GM18517 (cell line): Measurements from ENCODE around the gene GNE.
"Not testable (repeated sequence)": the region's sequence is repeated elsewhere in the genome, so short reads cannot be mapped to it uniquely, and the experiment has no call there.

Source experiments
- ATAC-seq: cut with Tn5 transposase; IDR thresholded peaks from one replicate; pipeline ENCODE4 v1.9.1; 2021; ENCODE audit warnings: mild to moderate bottlenecking, moderate library complexity; ENCODE audit not compliant: unreplicated experiment

The GNE gene

DNA sequence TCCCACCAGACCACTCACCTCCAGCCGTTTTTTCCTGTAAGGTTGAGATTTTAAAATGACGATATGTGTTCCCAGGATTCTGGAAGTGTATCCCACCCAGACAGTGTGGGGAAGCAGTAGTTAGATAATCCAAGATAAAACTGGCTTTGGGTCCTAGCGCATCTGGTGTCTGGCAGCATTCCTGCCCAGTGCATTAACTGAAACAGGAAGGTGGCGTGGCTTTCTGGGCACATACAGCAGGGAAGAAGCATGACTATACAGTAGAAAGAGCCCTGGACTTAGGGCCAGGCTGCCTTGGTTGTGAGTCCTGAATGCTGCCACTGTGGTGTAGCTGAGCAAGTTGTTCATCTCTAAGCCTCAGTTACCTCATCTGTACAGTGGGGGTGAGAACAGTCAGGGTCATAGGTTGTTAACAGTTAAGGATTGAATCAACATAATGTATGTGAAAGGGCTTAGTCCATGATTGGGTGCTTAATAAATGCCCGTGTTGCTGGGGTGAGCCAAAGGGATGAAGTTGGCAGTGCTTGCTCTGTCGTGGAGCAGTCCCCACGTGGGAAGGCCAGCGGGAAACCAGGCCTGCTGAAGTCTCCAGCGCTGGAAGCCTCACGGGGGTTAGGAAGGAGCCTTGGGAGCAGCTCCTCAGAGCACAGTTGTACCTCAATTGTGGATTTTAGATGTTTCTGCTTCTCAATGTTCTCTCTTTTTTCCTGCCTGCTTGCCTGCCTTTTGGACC is 49.6 kb downstream of the GNE start:
- ATAC-seq = no peak

DNA sequence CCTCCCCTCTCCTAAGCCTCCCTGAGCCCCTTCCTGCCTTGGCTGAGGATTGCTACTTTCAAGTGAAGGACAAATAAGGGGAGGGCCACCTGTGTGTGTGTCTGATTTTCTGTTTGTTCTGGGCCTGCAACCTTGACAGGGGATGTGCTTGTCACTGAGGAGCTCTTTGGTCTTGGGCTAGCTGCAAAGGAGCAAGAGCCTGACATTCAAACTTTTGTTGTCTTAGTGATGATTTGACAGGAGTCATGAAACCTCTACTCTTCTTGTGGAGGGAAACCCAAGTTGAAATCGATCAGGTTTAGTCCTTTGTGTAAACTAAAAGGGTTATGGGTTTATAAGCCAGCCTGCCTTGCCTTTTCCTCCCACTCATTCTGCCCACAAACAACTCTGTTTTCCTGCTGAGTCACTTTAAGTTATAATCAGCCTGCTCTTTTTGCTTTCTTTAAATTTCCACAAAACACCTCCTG is 50.7 kb downstream of the GNE start:
- ATAC-seq = no peak

DNA sequence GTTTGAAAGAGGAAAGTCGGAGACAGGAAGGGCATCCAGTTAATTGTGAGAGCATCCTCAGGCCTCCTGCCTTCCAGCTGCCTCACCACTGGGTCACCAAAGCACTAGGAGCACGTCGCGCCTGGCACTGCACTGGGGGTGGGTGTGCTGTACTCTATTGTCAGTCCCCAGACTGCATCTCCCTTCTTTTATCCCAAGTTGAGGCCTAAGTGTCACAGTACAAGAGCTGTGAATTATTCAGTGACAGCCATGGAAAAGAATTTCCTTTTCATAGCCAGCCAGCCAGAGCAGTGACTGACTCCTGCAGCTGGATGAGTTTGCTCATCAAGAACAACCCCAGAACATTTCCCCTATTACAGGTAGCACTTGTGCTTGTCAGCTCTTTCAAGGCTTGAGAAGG is 51.2 kb downstream of the GNE start:
- no peak for ATAC-seq

DNA sequence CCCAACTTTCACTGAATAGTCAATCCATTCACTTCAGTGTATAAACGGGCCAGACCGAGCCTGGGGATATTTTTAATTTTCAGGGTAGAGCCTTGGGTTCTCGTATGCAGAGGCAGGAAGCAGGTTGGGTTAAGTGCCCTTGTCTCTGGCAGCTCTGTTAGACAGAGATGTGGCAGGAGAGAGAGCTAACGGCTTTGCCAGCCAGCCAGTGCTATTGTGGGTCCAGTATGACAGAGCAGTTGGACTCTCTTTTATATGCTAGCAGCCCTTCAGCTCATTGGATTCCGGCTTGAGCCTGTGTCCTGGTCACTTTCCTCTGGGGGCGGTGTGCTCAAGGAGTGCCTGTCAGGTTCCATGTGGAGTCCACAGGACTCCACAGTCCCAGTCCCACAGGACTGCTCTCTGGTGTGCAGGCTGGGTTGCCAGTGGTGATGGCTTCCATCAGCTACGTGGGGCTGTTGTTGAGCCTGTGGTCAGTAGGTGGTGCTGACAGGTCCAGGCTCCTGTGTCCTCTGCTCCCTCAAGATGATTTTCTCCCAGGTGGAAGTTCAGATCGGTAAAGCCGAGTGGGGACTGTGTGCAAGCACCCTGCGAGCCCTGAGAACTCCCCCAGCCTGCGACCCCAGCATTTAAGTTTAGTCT is 53.2 kb downstream of the GNE start:
- no peak for ATAC-seq

DNA sequence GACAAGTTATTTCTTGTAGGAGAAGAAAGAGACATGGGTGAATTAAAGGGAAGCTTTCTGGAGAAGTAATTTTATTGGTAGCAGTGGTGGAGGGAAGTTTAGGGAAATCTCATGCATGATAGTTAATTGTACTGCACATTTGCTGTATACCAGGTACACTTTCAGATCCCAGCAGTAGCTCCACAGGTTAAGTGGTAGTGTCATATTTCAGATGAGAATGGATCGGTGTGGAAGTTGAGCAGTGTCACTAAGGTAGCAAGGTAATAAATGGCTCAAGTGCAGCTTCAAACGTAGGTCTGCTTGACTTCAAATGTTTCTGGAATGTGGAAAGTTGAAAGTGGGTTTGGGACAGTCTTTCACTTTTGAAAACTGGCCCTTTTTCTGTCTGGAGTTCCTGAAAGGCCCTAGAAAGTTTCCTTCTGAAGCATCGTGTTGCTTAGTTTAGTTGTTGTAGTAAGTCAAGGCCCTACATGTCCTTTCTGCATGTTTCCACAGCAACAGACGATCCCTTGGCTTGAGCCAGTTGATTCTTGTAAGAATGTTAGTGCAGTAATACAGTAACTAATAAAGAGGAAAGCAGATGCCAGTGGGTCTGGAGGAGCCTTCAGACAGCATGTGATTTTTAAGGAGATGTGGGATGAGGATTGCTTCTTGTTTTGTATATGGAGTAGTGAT is 63.8 kb downstream of the GNE start:
- ATAC-seq = no peak

DNA sequence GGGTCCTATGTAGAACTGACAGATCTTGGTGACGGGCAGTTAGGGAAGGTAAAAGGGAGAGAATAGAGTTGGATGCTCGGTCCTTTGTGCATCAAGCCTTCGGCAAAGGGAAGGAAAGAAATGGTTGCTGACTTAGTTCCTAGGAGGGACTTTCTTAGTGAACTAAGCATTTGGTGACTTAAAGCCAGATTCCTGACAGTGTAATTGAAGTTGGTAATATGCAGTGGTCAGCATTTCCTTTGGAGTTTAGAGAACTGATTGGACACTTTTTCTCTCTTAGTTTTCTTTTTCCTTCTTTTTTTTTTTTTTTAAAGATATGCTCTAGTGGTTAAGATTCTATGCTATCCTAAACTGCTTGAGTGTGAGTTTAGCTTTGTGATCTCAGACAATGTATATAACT is 65.2 kb downstream of the GNE start:
- ATAC-seq = no peak

DNA sequence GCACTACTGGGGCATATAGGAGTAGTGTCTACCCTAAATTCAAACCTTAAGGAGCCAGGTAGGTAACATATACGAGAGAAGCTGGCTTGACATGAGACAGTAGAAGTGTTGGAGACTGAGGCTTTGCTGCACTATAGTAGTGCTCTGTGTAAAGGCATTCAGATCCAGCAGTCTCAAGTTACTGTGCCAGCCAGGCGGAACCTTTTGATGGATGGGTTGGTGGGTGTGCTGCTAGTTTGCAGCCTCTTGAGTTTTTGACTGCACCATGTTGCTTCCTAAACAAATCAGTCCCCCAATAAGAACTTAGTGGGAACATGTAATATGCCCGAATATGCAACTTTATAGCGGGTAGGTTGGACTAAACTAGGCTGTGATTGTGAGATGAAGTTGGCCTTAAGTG is 66.1 kb downstream of the GNE start:
- no peak for ATAC-seq

DNA sequence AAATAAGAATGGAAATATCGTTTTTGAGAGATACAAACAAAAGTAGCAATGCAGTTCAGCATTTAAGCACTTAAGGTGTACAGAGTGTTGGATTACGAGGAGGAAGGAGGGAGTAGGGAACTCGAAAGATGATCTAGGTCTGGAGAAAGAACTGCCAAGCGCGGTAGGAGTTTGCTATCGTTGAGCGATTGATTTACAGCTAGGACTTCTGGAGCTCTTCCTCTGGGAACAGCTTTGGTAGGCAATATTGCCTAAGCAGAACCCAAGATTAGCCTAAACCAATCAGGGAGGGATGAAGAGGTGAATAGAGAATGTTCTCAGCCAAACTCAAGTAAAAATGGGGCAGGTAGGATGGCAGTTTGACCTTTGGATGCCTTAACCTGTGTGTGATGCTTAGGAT is 66.6 kb downstream of the GNE start:
- ATAC-seq = no peak

DNA sequence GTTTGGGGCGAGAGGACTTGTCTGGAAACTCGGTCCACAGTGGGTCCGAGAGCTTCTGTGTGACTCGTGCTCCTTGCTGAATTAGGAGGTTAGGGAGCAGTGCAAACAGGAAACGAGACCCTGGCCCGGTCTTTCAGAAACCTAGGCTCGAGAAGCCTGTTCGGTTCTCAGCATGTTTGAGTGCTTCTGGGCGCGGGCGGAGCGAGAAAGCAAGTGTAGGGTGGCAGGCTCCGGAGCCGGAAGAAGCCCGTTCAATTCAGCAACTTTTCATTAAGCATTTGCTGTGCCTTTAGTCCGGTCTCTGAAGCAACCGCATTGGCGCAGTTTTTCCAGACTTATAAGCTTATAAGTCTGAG is 67.0 kb downstream of the GNE start:
- peak; percentile 19 for ATAC-seq

DNA sequence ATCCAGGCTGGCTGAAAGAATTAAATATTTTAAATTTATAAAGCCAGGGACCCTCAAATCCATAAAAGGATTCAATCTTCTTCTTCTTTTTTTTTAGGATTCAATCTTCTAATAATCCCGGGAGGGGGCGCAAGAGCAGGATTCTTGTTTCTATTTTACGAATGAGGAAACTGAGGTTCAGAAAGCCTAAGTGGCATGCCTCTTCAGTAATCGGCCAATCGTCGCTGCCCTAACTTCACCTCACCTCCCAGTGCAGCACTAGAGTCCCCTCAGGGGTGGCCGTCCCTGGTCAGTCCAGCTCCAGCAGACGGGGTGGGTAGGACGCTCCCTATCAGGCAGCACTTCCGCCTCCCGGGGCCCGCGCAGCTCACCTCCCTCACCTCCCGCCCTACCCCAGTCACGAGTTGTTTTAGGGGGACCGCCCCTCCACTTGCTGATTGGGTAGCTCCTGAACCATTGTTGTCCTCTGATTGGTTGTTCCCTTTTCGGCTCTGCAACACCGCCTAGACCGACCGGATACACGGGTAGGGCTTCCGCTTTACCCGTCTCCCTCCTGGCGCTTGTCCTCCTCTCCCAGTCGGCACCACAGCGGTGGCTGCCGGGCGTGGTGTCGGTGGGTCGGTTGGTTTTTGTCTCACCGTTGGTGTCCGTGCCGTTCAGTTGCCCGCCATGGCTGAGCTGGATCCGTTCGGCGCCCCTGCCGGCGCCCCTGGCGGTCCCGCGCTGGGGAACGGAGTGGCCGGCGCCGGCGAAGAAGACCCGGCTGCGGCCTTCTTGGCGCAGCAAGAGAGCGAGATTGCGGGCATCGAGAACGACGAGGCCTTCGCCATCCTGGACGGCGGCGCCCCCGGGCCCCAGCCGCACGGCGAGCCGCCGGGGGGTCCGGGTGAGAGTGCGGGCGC is 67.6 kb downstream of the GNE start, which contains the start of gene CLTA:
CLTA (plus strand) TSS at position 534 of the 902 bp plus-strand sequence; CDS start at position 670, 136 bp downstream.
- ATAC-seq = peak; percentile 98

DNA sequence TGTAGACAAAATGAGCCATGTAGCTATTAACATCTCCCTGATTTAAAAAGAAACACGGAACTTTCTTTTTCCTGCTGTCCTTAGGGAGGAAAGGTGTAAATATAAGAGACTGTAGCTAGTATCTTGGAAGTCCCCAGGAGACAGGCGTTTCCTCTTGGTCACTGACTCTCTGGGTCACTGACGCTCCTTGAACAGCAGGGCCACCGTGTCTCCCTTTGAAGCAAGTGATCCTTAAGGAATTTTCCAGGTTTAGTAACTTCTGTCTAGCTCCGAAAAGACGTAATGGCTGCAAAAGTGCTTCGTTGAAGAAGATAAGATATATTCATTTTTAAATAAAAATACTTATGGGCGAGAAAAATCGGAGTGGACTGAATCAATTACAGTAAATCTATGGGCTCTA is 68.3 kb downstream of the GNE start:
- no peak for ATAC-seq

DNA sequence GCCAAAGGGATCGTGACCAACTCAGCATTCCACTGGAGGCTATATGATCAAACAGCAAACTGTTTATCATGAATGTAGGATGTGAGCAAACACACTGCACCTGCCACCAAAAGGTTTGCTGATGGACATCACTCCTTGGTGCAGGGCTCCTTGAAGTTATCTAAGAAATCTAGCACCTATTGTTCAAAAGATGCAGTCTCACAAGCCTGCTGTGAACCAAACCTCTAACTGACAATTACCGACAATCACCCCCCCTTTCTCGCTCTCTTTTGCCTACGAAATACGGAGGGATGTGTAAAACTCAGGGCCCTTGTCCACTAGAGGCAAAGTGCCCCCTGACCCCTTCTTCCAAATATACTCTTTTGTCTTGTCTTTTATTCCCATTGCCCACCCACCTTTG is 70.0 kb downstream of the GNE start:
- ATAC-seq = no peak

DNA sequence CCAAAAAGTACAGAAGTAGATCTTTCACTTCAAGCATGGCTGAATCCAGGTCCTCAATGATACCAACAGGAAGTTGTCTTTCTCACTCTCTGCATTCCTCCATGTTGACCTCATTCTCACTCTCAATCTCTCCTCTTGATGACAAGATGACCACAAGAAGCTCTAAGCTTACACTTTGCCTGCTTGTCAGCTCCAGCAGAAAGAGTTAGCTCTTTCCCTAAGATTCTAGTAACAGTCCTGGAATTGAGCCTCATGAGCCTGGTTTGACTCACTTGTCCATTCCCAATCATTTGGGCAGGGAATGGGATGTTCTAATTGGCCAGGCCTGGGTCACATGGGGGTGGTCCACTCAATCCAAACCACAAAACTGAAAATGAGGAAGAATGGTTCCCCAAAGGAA is 70.8 kb downstream of the GNE start:
- ATAC-seq = no peak

DNA sequence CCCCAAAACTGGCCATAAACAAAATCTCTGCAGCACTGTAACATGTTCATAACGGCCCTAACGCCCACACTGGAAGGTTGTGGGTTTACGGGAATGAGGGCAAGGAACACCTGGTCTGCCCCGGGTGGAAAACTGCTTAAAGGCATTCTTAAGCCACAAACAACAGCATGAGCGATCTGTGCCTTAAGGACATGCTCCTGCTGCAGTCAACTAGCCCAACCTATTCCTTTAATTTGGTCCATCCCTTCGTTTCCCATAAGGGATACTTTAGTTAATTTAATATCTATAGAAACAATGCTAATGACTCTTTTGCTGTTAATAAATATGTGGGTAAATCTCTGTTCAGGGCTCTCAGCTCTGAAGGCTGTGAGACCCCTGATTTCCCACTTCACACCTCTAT is 78.0 kb downstream of the GNE start:
- ATAC-seq = not testable (repeated sequence)

DNA sequence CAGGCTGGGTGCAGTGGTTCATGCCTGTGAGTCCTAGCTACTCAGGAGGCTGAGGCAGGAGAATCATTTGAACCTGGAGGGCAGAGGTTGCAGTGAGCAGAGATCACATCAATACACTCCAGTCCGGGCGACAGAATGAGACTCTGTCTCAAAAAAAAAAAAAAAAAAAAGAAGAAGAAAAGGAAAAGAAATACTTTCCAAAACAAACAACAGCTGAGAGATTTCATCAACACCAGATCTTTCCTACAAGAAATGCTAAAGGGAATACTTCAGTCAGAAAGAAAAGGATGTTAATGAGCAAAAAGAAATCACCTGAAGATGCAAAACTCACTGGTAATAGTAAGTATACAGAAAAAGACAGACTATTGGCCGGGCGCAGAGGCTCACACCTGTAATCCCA is 80.7 kb downstream of the GNE start:
- no peak for ATAC-seq

DNA sequence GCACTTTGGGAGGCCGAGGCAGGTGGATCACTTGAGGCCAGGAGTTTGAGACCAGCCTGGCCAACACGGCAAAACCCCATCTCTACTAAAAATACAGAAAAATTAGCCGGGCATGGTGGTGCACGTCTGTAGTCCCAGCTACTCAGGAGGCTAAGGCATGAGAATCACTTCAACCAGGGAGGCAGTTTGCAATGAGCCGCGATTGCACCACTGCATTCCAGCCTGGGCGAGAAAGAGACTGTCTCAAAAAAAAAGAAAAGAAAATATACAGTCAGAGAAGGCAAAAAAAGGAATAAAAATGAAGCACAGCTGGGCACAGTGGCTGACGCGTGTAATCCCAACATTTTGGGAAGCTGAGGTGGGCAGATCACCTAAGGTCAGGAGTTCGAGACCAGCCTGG is 81.8 kb downstream of the GNE start:
- not testable (repeated sequence) for ATAC-seq

DNA sequence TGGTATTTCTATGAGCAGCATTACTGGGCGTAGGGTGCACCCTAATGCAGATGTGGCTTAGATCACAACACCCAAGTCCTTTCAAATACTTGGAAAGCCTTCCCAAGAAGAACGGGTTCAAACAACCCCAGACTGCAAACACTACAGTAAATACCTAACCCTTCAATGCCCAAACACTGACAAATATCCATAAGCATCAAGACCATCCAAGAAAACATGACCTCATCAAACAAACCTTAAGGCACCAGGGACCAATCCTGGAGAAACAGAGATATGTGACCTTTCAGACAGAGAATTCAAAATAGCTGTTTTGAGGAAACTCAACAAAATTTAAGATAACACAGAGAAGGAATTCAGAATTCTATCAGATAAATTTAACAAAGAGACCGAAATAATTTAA is 83.0 kb downstream of the GNE start:
- ATAC-seq = not testable (repeated sequence)

DNA sequence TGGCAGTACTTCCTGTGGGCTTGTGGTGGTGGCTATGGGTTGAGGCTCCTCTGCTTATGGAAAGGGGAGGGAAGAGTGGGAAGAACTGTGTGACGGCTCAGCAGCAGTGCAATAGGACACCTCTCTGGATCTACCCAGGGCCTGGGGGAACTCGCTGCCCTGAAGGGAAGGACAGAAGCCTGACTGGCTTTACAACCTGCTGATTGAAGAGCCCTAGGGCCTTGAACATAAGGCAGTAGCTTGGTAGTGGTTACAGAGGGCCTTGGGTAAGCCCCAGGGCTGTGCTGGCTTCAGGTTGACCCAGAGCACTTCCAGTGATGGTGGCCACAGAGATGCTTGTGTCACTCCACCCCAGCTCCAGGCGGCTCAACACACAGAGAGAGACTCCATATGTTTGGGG is 83.5 kb downstream of the GNE start:
- no peak for ATAC-seq

DNA sequence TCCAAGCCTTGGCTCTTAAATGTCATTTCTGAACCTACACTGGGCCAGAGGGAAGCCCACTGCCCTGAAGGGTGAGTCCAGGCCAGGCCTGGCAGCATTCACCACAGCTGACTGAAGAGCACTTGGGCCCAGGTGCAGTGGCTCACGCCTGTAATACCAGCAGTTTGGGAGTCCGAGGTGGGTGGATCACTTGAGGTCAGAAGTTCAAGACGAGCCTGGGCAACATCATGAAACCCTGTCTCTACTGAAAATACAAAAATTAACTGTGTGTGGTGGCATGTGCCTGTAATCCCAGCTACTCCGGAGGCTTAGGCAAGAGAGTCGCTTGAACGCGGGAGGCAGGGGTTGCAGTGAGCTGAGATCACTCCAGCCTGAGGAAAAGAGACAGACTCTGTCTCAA is 84.0 kb downstream of the GNE start:
- no peak for ATAC-seq

DNA sequence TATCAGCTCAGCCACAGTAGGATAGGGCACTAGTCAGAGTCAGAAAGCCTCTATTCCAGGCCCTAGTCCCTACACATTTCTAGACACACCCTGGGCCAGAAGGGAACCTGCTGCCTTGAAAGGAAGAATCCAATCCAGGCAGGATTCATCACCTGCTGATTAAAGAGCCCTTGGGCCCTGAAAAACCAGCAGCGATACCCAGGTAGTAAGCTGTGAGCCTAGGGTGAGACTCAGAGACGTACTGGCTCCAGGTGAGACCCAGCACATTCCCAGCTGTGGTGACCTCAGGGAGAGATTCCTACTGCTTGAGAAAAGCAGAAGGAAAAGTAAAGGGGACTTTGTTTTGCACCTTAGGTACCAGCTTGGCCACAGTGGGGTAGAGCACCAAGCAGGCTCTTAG is 84.4 kb downstream of the GNE start:
- ATAC-seq = no peak

DNA sequence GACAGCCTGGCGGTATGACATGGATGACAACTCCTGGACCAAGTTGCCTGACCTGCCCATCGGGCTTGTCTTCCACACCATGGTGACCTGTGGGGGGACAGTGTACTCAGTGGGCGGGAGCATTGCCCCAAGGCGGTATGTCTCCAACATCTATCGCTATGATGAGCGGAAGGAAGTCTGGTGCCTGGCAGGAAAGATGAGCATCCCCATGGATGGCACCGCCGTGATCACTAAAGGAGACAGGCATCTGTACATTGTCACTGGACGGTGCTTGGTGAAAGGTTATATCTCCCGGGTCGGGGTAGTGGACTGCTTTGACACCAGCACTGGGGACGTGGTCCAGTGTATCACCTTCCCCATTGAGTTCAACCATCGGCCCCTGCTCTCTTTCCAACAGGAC is 87.7 kb downstream of the GNE start:
- ATAC-seq = no peak
